HEK293 (cell line): ENCODE measurements around the gene SDC1.

ENCODE experiments used
- BCL11A ChIP-seq: fragments of 450-650 bp; formaldehyde crosslinking; IDR thresholded peaks from 2 replicates; pipeline ENCODE4 v1.5.1; 2016; ENCODE audit warnings: low read depth, missing biosample characterization, missing genetic modification characterization
- FEZF1 ChIP-seq: fragments of 450-650 bp; formaldehyde crosslinking; IDR thresholded peaks from 2 replicates; pipeline ENCODE4 v1.5.1; 2016; ENCODE audit warnings: missing biosample characterization, missing genetic modification characterization
- IKZF3 ChIP-seq: fragments of 450-650 bp; IDR thresholded peaks from 2 replicates; pipeline ENCODE4 v1.5.0; 2018; ENCODE audit warnings: missing biosample characterization, mild to moderate bottlenecking, missing genetic modification characterization, moderate library complexity
- KLF17 ChIP-seq: fragments of 450-650 bp; formaldehyde crosslinking; IDR thresholded peaks from 2 replicates; pipeline ENCODE4 v1.5.1; 2016; ENCODE audit warnings: missing biosample characterization, missing genetic modification characterization
- KLF7 ChIP-seq: fragments of 450-650 bp; formaldehyde crosslinking; IDR thresholded peaks from 2 replicates; pipeline ENCODE4 v1.5.1; 2016; ENCODE audit warnings: missing biosample characterization, missing genetic modification characterization, borderline replicate concordance
- KLF8 ChIP-seq: fragments of 450-650 bp; formaldehyde crosslinking; IDR thresholded peaks from 2 replicates; pipeline ENCODE4 v1.5.1; 2016; ENCODE audit warnings: missing biosample characterization, missing genetic modification characterization
- OSR2 ChIP-seq: fragments of 450-650 bp; formaldehyde crosslinking; IDR thresholded peaks from 2 replicates; pipeline ENCODE4 v1.5.1; 2016; ENCODE audit warnings: missing biosample characterization, missing genetic modification characterization
- SCRT2 ChIP-seq: fragments of 450-650 bp; formaldehyde crosslinking; IDR thresholded peaks from 2 replicates; pipeline ENCODE4 v1.5.1; 2016; ENCODE audit warnings: missing biosample characterization, missing genetic modification characterization
- YY1 ChIP-seq: fragments of 450-650 bp; formaldehyde crosslinking; IDR thresholded peaks from 2 replicates; pipeline ENCODE4 v1.5.1; 2018; ENCODE audit warnings: missing biosample characterization, missing genetic modification characterization
- ZBTB48 ChIP-seq: fragments of 450-650 bp; formaldehyde crosslinking; IDR thresholded peaks from 2 replicates; pipeline ENCODE4 v1.5.1; 2016; ENCODE audit warnings: missing biosample characterization, missing genetic modification characterization
- ZEB2 ChIP-seq: fragments of 450-650 bp; formaldehyde crosslinking; IDR thresholded peaks from 2 replicates; pipeline ENCODE4 v1.5.1; 2016; ENCODE audit warnings: missing biosample characterization, missing genetic modification characterization
- ZNF16 ChIP-seq: fragments of 450-650 bp; formaldehyde crosslinking; IDR thresholded peaks from 2 replicates; pipeline ENCODE4 v1.5.1; 2016; ENCODE audit warnings: low read depth, missing biosample characterization, missing genetic modification characterization
- ZNF2 ChIP-seq: fragments of 450-650 bp; formaldehyde crosslinking; IDR thresholded peaks from 2 replicates; pipeline ENCODE4 v1.5.1; 2016; ENCODE audit warnings: missing biosample characterization, missing genetic modification characterization
- ZNF266 ChIP-seq: fragments of 450-650 bp; formaldehyde crosslinking; IDR thresholded peaks from 2 replicates; pipeline ENCODE4 v1.5.1; 2016; ENCODE audit warnings: missing biosample characterization, missing genetic modification characterization, low read depth
- ZNF302 ChIP-seq: fragments of 450-650 bp; formaldehyde crosslinking; IDR thresholded peaks from 2 replicates; pipeline ENCODE4 v1.5.1; 2016; ENCODE audit warnings: missing biosample characterization, missing genetic modification characterization, low read depth
- ZNF366 ChIP-seq: fragments of 450-650 bp; formaldehyde crosslinking; conservative IDR thresholded peaks from 2 replicates; pipeline ENCODE4 v1.5.1; 2016; ENCODE audit warnings: missing biosample characterization, missing genetic modification characterization
- ZNF394 ChIP-seq: fragments of 450-650 bp; formaldehyde crosslinking; IDR thresholded peaks from 2 replicates; pipeline ENCODE4 v1.5.1; 2016; ENCODE audit warnings: missing biosample characterization, missing genetic modification characterization, mild to moderate bottlenecking, moderate library complexity, borderline replicate concordance
- ZNF529 ChIP-seq: fragments of 450-650 bp; formaldehyde crosslinking; IDR thresholded peaks from 2 replicates; pipeline ENCODE4 v1.5.1; 2017; ENCODE audit warnings: missing genetic modification characterization, missing biosample characterization; ENCODE audit not compliant: insufficient replicate concordance
- ZNF530 ChIP-seq: fragments of 450-650 bp; formaldehyde crosslinking; IDR thresholded peaks from 2 replicates; pipeline ENCODE4 v1.5.1; 2016; ENCODE audit warnings: low read depth, missing biosample characterization, missing genetic modification characterization
- ZNF549 ChIP-seq: fragments of 450-650 bp; IDR thresholded peaks from 2 replicates; pipeline ENCODE4 v1.5.1; 2018; ENCODE audit warnings: missing biosample characterization, missing genetic modification characterization, mild to moderate bottlenecking, inconsistent platforms, moderate library complexity
- ZNF558 ChIP-seq: fragments of 450-650 bp; formaldehyde crosslinking; IDR thresholded peaks from 2 replicates; pipeline ENCODE4 v1.5.1; 2016; ENCODE audit warnings: missing biosample characterization, missing genetic modification characterization
- ZNF560 ChIP-seq: fragments of 450-650 bp; formaldehyde crosslinking; IDR thresholded peaks from 2 replicates; pipeline ENCODE4 v1.5.1; 2017; ENCODE audit warnings: missing biosample characterization, missing genetic modification characterization, borderline replicate concordance
- ZNF571 ChIP-seq: fragments of 450-650 bp; formaldehyde crosslinking; IDR thresholded peaks from 2 replicates; pipeline ENCODE4 v1.5.0; 2017; ENCODE audit warnings: missing biosample characterization, missing genetic modification characterization
- ZNF621 ChIP-seq: fragments of 450-650 bp; formaldehyde crosslinking; IDR thresholded peaks from 2 replicates; pipeline ENCODE4 v1.5.1; 2017; ENCODE audit warnings: missing biosample characterization, missing genetic modification characterization
- ZNF626 ChIP-seq: fragments of 450-650 bp; sonication (Bioruptor Pico); formaldehyde crosslinking; IDR thresholded peaks from 2 replicates; pipeline ENCODE4 v1.5.1; 2018; ENCODE audit warnings: missing biosample characterization, missing genetic modification characterization, inconsistent platforms
- ZNF639 ChIP-seq: fragments of 450-650 bp; formaldehyde crosslinking; IDR thresholded peaks from 2 replicates; pipeline ENCODE4 v1.5.1; 2016; ENCODE audit warnings: missing biosample characterization, missing genetic modification characterization
- ZNF791 ChIP-seq: fragments of 450-650 bp; formaldehyde crosslinking; IDR thresholded peaks from 2 replicates; pipeline ENCODE4 v1.5.1; 2016; ENCODE audit warnings: missing biosample characterization, missing genetic modification characterization
- ZNF843 ChIP-seq: fragments of 450-650 bp; formaldehyde crosslinking; IDR thresholded peaks from 2 replicates; pipeline ENCODE4 v1.5.1; 2016; ENCODE audit warnings: missing biosample characterization, missing genetic modification characterization
- ZSCAN30 ChIP-seq: fragments of 450-650 bp; IDR thresholded peaks from 2 replicates; pipeline ENCODE4 v1.5.1; 2018; ENCODE audit warnings: missing biosample characterization, mild to moderate bottlenecking, missing genetic modification characterization, moderate library complexity
- TF ChIP-seq, protein P1 (sequence below): fragments of 450-650 bp; formaldehyde crosslinking; IDR thresholded peaks from 2 replicates; pipeline ENCODE4 v1.5.1; 2017; ENCODE audit warnings: missing biosample characterization, mild to moderate bottlenecking, missing genetic modification characterization, moderate library complexity
- TF ChIP-seq, protein P2 (sequence below): fragments of 450-650 bp; formaldehyde crosslinking; IDR thresholded peaks from 2 replicates; pipeline ENCODE4 v1.5.1; 2016; ENCODE audit warnings: missing biosample characterization, missing genetic modification characterization
- TF ChIP-seq, protein P3 (sequence below): fragments of 450-650 bp; formaldehyde crosslinking; IDR thresholded peaks from 2 replicates; pipeline ENCODE4 v1.5.1; 2016; ENCODE audit warnings: missing biosample characterization, missing genetic modification characterization

Gene SDC1

GRCh38 chr2:20225294-20226151 lies 593 bp upstream of the SDC1 start (continued):
- TF ChIP-seq ZNF791 (tag by site-specific recombination): no peak
- no peak for TF ChIP-seq ZNF626 (tag by site-specific recombination)
- no peak for TF ChIP-seq KLF7 (tag by site-specific recombination)
- TF ChIP-seq ZEB2 (tag by site-specific recombination): peak; percentile 72; the same call in 1 of the 2 replicates
- TF ChIP-seq ZNF302: no peak
- TF ChIP-seq IKZF3 (tag by site-specific recombination): no peak
- TF ChIP-seq KLF8 (tag by site-specific recombination): no peak; the same call in 1 of the 2 replicates
- no peak for TF ChIP-seq BCL11A (tag by site-specific recombination)
- no peak for TF ChIP-seq KLF17 (tag by site-specific recombination)
- TF ChIP-seq ZSCAN30 (tag by site-specific recombination): no peak
- no peak for TF ChIP-seq SCRT2 (tag by site-specific recombination)
- no peak for TF ChIP-seq ZNF571 (tag by site-specific recombination)
- TF ChIP-seq ZNF266 (tag by site-specific recombination): no peak
- TF ChIP-seq ZNF843 (tag by site-specific recombination): no peak
- TF ChIP-seq, protein P1, sequence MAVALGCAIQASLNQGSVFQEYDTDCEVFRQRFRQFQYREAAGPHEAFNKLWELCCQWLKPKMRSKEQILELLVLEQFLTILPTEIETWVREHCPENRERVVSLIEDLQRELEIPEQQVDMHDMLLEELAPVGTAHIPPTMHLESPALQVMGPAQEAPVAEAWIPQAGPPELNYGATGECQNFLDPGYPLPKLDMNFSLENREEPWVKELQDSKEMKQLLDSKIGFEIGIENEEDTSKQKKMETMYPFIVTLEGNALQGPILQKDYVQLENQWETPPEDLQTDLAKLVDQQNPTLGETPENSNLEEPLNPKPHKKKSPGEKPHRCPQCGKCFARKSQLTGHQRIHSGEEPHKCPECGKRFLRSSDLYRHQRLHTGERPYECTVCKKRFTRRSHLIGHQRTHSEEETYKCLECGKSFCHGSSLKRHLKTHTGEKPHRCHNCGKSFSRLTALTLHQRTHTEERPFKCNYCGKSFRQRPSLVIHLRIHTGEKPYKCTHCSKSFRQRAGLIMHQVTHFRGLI (tag by site-specific recombination): no peak
- no peak for TF ChIP-seq FEZF1 (tag by site-specific recombination)
- TF ChIP-seq, protein P2, sequence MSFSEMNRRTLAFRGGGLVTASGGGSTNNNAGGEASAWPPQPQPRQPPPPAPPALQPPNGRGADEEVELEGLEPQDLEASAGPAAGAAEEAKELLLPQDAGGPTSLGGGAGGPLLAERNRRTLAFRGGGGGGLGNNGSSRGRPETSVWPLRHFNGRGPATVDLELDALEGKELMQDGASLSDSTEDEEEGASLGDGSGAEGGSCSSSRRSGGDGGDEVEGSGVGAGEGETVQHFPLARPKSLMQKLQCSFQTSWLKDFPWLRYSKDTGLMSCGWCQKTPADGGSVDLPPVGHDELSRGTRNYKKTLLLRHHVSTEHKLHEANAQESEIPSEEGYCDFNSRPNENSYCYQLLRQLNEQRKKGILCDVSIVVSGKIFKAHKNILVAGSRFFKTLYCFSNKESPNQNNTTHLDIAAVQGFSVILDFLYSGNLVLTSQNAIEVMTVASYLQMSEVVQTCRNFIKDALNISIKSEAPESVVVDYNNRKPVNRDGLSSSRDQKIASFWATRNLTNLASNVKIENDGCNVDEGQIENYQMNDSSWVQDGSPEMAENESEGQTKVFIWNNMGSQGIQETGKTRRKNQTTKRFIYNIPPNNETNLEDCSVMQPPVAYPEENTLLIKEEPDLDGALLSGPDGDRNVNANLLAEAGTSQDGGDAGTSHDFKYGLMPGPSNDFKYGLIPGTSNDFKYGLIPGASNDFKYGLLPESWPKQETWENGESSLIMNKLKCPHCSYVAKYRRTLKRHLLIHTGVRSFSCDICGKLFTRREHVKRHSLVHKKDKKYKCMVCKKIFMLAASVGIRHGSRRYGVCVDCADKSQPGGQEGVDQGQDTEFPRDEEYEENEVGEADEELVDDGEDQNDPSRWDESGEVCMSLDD (tag by site-specific recombination): peak; percentile 69; the same call in 1 of the 2 replicates
- TF ChIP-seq, protein P3, sequence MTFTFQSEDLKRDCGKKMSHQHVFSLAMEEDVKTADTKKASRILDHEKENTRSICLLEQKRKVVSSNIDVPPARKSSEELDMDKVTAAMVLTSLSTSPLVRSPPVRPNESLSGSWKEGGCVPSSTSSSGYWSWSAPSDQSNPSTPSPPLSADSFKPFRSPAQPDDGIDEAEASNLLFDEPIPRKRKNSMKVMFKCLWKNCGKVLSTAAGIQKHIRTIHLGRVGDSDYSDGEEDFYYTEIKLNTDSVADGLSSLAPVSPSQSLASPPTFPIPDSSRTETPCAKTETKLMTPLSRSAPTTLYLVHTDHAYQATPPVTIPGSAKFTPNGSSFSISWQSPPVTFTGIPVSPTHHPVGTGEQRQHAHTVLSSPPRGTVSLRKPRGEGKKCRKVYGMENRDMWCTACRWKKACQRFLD (tag by site-specific recombination): no peak
- TF ChIP-seq ZNF366 (tag by site-specific recombination): no peak
- TF ChIP-seq ZNF16 (tag by site-specific recombination): no peak
- TF ChIP-seq ZNF560 (tag by site-specific recombination): no peak
- peak; percentile 75 for TF ChIP-seq OSR2 (tag by site-specific recombination)
- TF ChIP-seq ZBTB48 (tag by site-specific recombination): no peak
- no peak for TF ChIP-seq YY1 (tag by site-specific recombination)
- peak; percentile 14; the same call in 1 of the 2 replicates for TF ChIP-seq ZNF394 (tag by site-specific recombination)
- no peak for TF ChIP-seq ZNF621 (tag by site-specific recombination)
- TF ChIP-seq ZNF639: no peak
- no peak for TF ChIP-seq ZNF529 (tag by site-specific recombination)
- TF ChIP-seq ZNF530 (tag by site-specific recombination): no peak
- TF ChIP-seq ZNF549 (tag by site-specific recombination): no peak
- TF ChIP-seq ZNF2 (tag by site-specific recombination): peak; percentile 40; the same call in 1 of the 2 replicates
- TF ChIP-seq ZNF558 (tag by site-specific recombination): no peak
